IMR-90 (cell line): ENCODE measurements around the gene PM20D2. TPM values are rescaled to one million over a fixed set of nuclear protein-coding genes. Genes with fewer than 3 reads are reported as not detected.

Experiments
- ATAC-seq: fragments of 200-7000 bp; cut with Tn5 transposase; 2 replicates; pipeline ENCODE4 v1.9.1; 2020; ENCODE audit warnings: low read depth, mild to moderate bottlenecking, moderate library complexity
- BruUV-seq: library from RNA; stranded (reverse); fragments of 400-500 nt; replicated peaks from 2 replicates; lab custom pipeline; 2021; lab: Mats Ljungman, UMichigan
- CTCF ChIA-PET: fragments of 300-600 bp; formaldehyde crosslinking; extraction: SDS; loops from one replicate; lab custom pipeline; 2021; ENCODE audit warnings: antibody characterized with exemption; lab: Yijun Ruan, JAX
- POLR2A ChIA-PET: fragments of 300-600 bp; sonication (Branson Sonifier 250); formaldehyde crosslinking; loops from one replicate; lab custom pipeline; 2022; ENCODE audit warnings: antibody characterized with exemption; ENCODE audit not compliant: unreplicated experiment; lab: Charles Lee
- DNase-seq: peaks from one replicate; pipeline ENCODE4 v3.0.0; 2013
- H2AFZ ChIP-seq: replicated peaks from 2 replicates; pipeline ENCODE3; 2013; ENCODE audit warnings: low read length, mild to moderate bottlenecking; ENCODE audit not compliant: poor library complexity
- H2AK5ac ChIP-seq: 2 replicates; pipeline ENCODE4 v1.6.1; 2013; ENCODE audit warnings: low read depth, low read length, inconsistent platforms
- H2AK9ac ChIP-seq: replicated peaks from 2 replicates; pipeline ENCODE3; 2013; ENCODE audit warnings: mild to moderate bottlenecking, low read depth, low read length, moderate library complexity; ENCODE audit not compliant: poor library complexity
- H2BK120ac ChIP-seq: 2 replicates; pipeline ENCODE4 v1.6.1; 2013; ENCODE audit warnings: low read depth, low read length, inconsistent platforms
- H2BK15ac ChIP-seq: 3 replicates; pipeline ENCODE4 v1.6.1; 2013; ENCODE audit warnings: low read depth, low read length, inconsistent platforms
- H2BK20ac ChIP-seq: 2 replicates; pipeline ENCODE4 v1.6.1; 2013; ENCODE audit warnings: low read depth, mild to moderate bottlenecking, inconsistent platforms, low read length, moderate library complexity
- H2BK5ac ChIP-seq: 2 replicates; pipeline ENCODE4 v1.6.1; 2013; ENCODE audit warnings: mild to moderate bottlenecking, low read depth, low read length, inconsistent platforms; ENCODE audit not compliant: poor library complexity, severe bottlenecking
- H3K14ac ChIP-seq: replicated peaks from 2 replicates; pipeline ENCODE4 v1.6.1; 2013; ENCODE audit warnings: low read depth, low read length, inconsistent platforms
- H3K18ac ChIP-seq: 2 replicates; pipeline ENCODE4 v1.6.1; 2013; ENCODE audit warnings: low read depth, low read length, control low read depth
- H3K23ac ChIP-seq: 2 replicates; pipeline ENCODE4 v1.6.1; 2013; ENCODE audit warnings: low read depth, low read length, inconsistent platforms
- H3K27ac ChIP-seq: 2 replicates; pipeline ENCODE4 v1.5.1; 2013; ENCODE audit warnings: mild to moderate bottlenecking, control low read depth, low read length; ENCODE audit not compliant: insufficient read depth
- H3K27me3 ChIP-seq: 2 replicates; pipeline ENCODE4 v1.6.1; 2013; ENCODE audit warnings: low read length; ENCODE audit not compliant: control insufficient read depth, insufficient read depth
- H3K36me3 ChIP-seq: 2 replicates; pipeline ENCODE4 v1.6.1; 2013; ENCODE audit warnings: low read length, mixed read lengths; ENCODE audit not compliant: control insufficient read depth, insufficient read depth
- H3K4ac ChIP-seq: 2 replicates; pipeline ENCODE4 v1.6.1; 2013; ENCODE audit warnings: low read depth, low read length, inconsistent platforms
- H3K4me1 ChIP-seq: 2 replicates; pipeline ENCODE4 v1.6.1; 2013; ENCODE audit warnings: low read length, mixed read lengths; ENCODE audit not compliant: control insufficient read depth, insufficient read depth
- H3K4me2 ChIP-seq: 2 replicates; pipeline ENCODE4 v1.6.1; 2013; ENCODE audit warnings: low read depth, mild to moderate bottlenecking, control low read depth, low read length, moderate library complexity
- H3K4me3 ChIP-seq: 2 replicates; pipeline ENCODE4 v1.5.1; 2013; ENCODE audit warnings: low read depth, mild to moderate bottlenecking, control low read depth, low read length, moderate library complexity; ENCODE audit not compliant: insufficient read depth
- H3K56ac ChIP-seq: 2 replicates; pipeline ENCODE4 v1.6.1; 2013; ENCODE audit warnings: low read length, inconsistent platforms; ENCODE audit not compliant: insufficient read depth; ENCODE audit errors: extremely low read depth
- H3K79me1 ChIP-seq, 2 experiments: 2 replicates each; pipeline ENCODE4 v1.6.1; 2013; ENCODE audit warnings: low read length in 2 of 2, inconsistent platforms in 1 of 2, low read depth in 1 of 2
- H3K9ac ChIP-seq: 2 replicates; pipeline ENCODE4 v1.6.1; 2013; ENCODE audit warnings: low read depth, low read length, control low read depth
- H3K9me1 ChIP-seq: 2 replicates; pipeline ENCODE4 v1.6.1; 2013; ENCODE audit warnings: low read length, inconsistent platforms; ENCODE audit not compliant: insufficient read depth
- H3K9me3 ChIP-seq: 2 replicates; pipeline ENCODE4 v1.6.1; 2013; ENCODE audit warnings: low read length; ENCODE audit not compliant: control insufficient read depth, insufficient read depth
- H4K20me1 ChIP-seq: 2 replicates; pipeline ENCODE4 v1.6.1; 2013; ENCODE audit warnings: low read length, inconsistent platforms; ENCODE audit not compliant: insufficient read depth
- H4K5ac ChIP-seq: 2 replicates; pipeline ENCODE4 v1.6.1; 2013; ENCODE audit warnings: mild to moderate bottlenecking, low read depth, low read length, control low read depth
- H4K8ac ChIP-seq, 2 experiments: 2 replicates each; pipeline ENCODE4 v1.6.1; 2013; ENCODE audit warnings: low read depth in 2 of 2, low read length in 2 of 2, control low read depth in 1 of 2, inconsistent platforms in 1 of 2
- H4K91ac ChIP-seq: 2 replicates; pipeline ENCODE4 v1.6.1; 2013; ENCODE audit warnings: low read depth, low read length, inconsistent platforms; ENCODE audit not compliant: insufficient read depth
- BHLHE40 ChIP-seq: fragments of 150-350 bp; IDR thresholded peaks from 2 replicates; pipeline ENCODE4 v1.6.1; 2016; ENCODE audit warnings: mild to moderate bottlenecking, low read depth, low read length
- CEBPB ChIP-seq: IDR thresholded peaks from 2 replicates; pipeline ENCODE4 v1.6.1; 2012; ENCODE audit warnings: low read depth, low read length, improper control_type of control experiment
- CHD1 ChIP-seq: IDR thresholded peaks from 2 replicates; pipeline ENCODE4 v1.6.1; 2012; ENCODE audit warnings: low read depth, low read length, improper control_type of control experiment
- CTCF ChIP-seq: conservative IDR thresholded peaks from 2 replicates; pipeline ENCODE4 v1.5.1; 2012; ENCODE audit warnings: mild to moderate bottlenecking, low read depth, low read length, improper control_type of control experiment
- ELK1 ChIP-seq: fragments of 150-350 bp; IDR thresholded peaks from 2 replicates; pipeline ENCODE4 v1.6.1; 2016; ENCODE audit warnings: low read depth, mild to moderate bottlenecking, low read length, moderate library complexity, borderline replicate concordance
- FOS ChIP-seq: fragments of 150-350 bp; IDR thresholded peaks from 2 replicates; pipeline ENCODE4 v1.6.1; 2016; ENCODE audit warnings: low read depth, low read length
- MAFK ChIP-seq: IDR thresholded peaks from 2 replicates; pipeline ENCODE4 v1.6.1; 2012; ENCODE audit warnings: low read depth, low read length, improper control_type of control experiment
- MAZ ChIP-seq: IDR thresholded peaks from 2 replicates; pipeline ENCODE4 v1.6.1; 2012; ENCODE audit warnings: low read depth, mild to moderate bottlenecking, low read length, improper control_type of control experiment, moderate library complexity, borderline replicate concordance
- MXI1 ChIP-seq: IDR thresholded peaks from 2 replicates; pipeline ENCODE4 v1.6.1; 2012; ENCODE audit warnings: low read depth, mild to moderate bottlenecking, low read length, moderate library complexity, borderline replicate concordance
- NFE2L2 ChIP-seq: fragments of 150-350 bp; IDR thresholded peaks from 2 replicates; pipeline ENCODE4 v1.6.1; 2016; ENCODE audit warnings: low read depth, mild to moderate bottlenecking, low read length
- POLR2A ChIP-seq: IDR thresholded peaks from 2 replicates; pipeline ENCODE4 v1.6.1; 2012; ENCODE audit warnings: mild to moderate bottlenecking, low read depth, low read length
- RAD21 ChIP-seq: IDR thresholded peaks from 2 replicates; pipeline ENCODE4 v1.6.1; 2012; ENCODE audit warnings: low read length, improper control_type of control experiment
- RCOR1 ChIP-seq: IDR thresholded peaks from 2 replicates; pipeline ENCODE4 v1.6.1; 2012; ENCODE audit warnings: mild to moderate bottlenecking, low read length, improper control_type of control experiment; ENCODE audit not compliant: insufficient replicate concordance
- RFX5 ChIP-seq: IDR thresholded peaks from 2 replicates; pipeline ENCODE4 v1.8.0; 2012; ENCODE audit warnings: low read depth, mild to moderate bottlenecking, low read length, moderate library complexity
- SMC3 ChIP-seq: fragments of 150-350 bp; IDR thresholded peaks from 2 replicates; pipeline ENCODE4 v1.6.1; 2016; ENCODE audit warnings: low read depth, mild to moderate bottlenecking, antibody characterized with exemption, low read length, moderate library complexity
- USF2 ChIP-seq: fragments of 150-350 bp; IDR thresholded peaks from 2 replicates; pipeline ENCODE4 v1.6.1; 2017; ENCODE audit warnings: mild to moderate bottlenecking, antibody characterized with exemption, low read length, low read depth
- WGBS, 2 experiments: methylation state at CpG; one replicate each; pipeline versions ENCODE4 v1.1.5 to v1.1.7; 2013; ENCODE audit warnings: missing lambda C conversion rate in 2 of 2; ENCODE audit not compliant: insufficient read length in 1 of 2; ENCODE audit errors: extremely low coverage in 2 of 2; 5-methylcytosine and 5-hydroxymethylcytosine counted together
- dilution Hi-C: fragments of 300-500 bp; cut with HindIII; formaldehyde crosslinking; loops from one replicate; pipeline ENCODE4 v1.14.3; 2018; ENCODE audit warnings: low sequenced_read_pairs; ENCODE audit not compliant: unreplicated experiment
- in situ Hi-C: fragments of 300-500 bp; cut with MboI; formaldehyde crosslinking; loops from 3 replicates; pipeline ENCODE4 v1.14.3; 2019; ENCODE audit warnings: low sequenced_read_pairs, inconsistent platforms, mixed read lengths
- intact Hi-C: fragments of 100-400 bp; cut with micrococcal nuclease; formaldehyde crosslinking; loops from 2 replicates; pipeline ENCODE4 v1.10.0; 2022
- polyA plus RNA-seq, 3 experiments: library from polyadenylated mRNA; depleted of rRNA; stranded (reverse); fragments of >200 nt; gene quantifications; 2 replicates each; pipeline ENCODE4 v1.2.3, GENCODE V29; 2012; ENCODE audit warnings: low replicate concordance in 1 of 3
- total RNA-seq: library from RNA; depleted of rRNA; stranded (reverse); fragments of >200 nt; gene quantifications from 2 replicates; pipeline ENCODE4 v1.2.3, GENCODE V29; 2012

Gene PM20D2
- total and polyA plus RNA-seq, 2 of the 4 experiments (the other 2 are of a cell fraction) = 6.0 to 6.5 TPM

GRCh38 chr6:89180971-89181370 lies 35.1 kb downstream of the PM20D2 start:
- H3K23ac ChIP-seq = no peak overlapping the region
- no peak for TF ChIP-seq CEBPB
- TF ChIP-seq RAD21 = no peak
- no peak for TF ChIP-seq FOS
- no peak for TF ChIP-seq RCOR1
- TF ChIP-seq RFX5 = no peak
- no peak for TF ChIP-seq CHD1
- no peak for TF ChIP-seq ELK1
- TF ChIP-seq MAFK = no peak
- TF ChIP-seq CTCF = no peak
- TF ChIP-seq SMC3 = no peak
- no peak for TF ChIP-seq POLR2A
- TF ChIP-seq MAZ = no peak
- TF ChIP-seq BHLHE40 = no peak
- TF ChIP-seq NFE2L2 = no peak
- TF ChIP-seq USF2 = no peak
- TF ChIP-seq MXI1 = no peak
- peaks cover 8% of the 10 kb centered on the region; the same call in 1 of the 2 replicates for H3K27me3 ChIP-seq
- H2BK5ac ChIP-seq = no peak overlapping the region
- no peak overlapping the region for H3K14ac ChIP-seq
- H3K56ac ChIP-seq = no peak overlapping the region
- no peak overlapping the region for H3K4ac ChIP-seq
- ATAC-seq (no peak), DNase-seq (no peak)
- H2BK120ac ChIP-seq = no peak overlapping the region
- no peak overlapping the region for H2BK15ac ChIP-seq
- no peak overlapping the region for H3K27ac ChIP-seq
- no peak overlapping the region for H3K4me3 ChIP-seq
- no peak overlapping the region for H2BK20ac ChIP-seq
- H2AK5ac ChIP-seq = no peak overlapping the region
- in situ Hi-C loops = no loop called here
- BruUV-seq = no TSS peak
- H3K9me3 ChIP-seq = no peaks in the 10 kb centered on the region
- no CpG with 5 or more reads among the region's 1 CpG for WGBS, 2 experiments
- H3K4me1 ChIP-seq = no peaks in the 10 kb centered on the region
- H3K36me3 ChIP-seq = no peaks in the 10 kb centered on the region
- H4K5ac ChIP-seq = no peak overlapping the region
- H4K20me1 ChIP-seq = no peaks in the 10 kb centered on the region
- H3K18ac ChIP-seq = no peak overlapping the region
- no peak overlapping the region for H4K91ac ChIP-seq
- dilution Hi-C loops = no loop called here
- no peak overlapping the region for H2AK9ac ChIP-seq
- H3K79me1 ChIP-seq = no peaks in the 10 kb centered on the region
- no peak overlapping the region for H2AFZ ChIP-seq
- H3K4me2 ChIP-seq = no peak overlapping the region
- H3K9ac ChIP-seq = no peak overlapping the region
- POLR2A ChIA-PET = no interaction called here
- no peaks in the 10 kb centered on the region for H3K9me1 ChIP-seq
- no peak overlapping the region for H4K8ac ChIP-seq
- CTCF ChIA-PET = no interaction called here
- intact Hi-C loops = no loop called here
